ENCODE results near the gene TBC1D9. TPM values are rescaled to one million over a fixed set of nuclear protein-coding genes. Genes with fewer than 3 reads are reported as not detected.

The TBC1D9 gene
- total RNA-seq, 1 donor, result 28.7 TPM

DNA sequence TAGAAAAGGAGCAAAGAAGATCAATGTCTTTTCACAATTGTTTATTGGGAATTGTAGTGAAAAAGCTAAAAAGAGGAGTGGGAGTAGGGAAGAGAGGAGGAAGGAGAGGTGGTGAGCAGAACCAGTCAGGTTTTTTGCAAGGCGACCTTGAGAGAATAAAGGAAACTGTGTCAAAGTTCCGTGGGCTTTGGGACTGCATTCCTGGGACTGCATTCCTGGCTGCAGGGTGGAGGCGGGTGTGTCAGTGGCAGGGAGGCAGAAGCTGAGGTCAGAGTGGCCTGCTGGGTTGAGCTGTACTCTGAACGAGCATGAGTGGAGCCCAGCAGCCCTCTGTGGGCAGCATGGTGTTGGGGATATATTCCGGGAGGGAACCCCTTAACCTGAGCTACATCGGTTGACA lies 120.6 kb downstream of the TBC1D9 start:
- TF ChIP-seq, protein P1, sequence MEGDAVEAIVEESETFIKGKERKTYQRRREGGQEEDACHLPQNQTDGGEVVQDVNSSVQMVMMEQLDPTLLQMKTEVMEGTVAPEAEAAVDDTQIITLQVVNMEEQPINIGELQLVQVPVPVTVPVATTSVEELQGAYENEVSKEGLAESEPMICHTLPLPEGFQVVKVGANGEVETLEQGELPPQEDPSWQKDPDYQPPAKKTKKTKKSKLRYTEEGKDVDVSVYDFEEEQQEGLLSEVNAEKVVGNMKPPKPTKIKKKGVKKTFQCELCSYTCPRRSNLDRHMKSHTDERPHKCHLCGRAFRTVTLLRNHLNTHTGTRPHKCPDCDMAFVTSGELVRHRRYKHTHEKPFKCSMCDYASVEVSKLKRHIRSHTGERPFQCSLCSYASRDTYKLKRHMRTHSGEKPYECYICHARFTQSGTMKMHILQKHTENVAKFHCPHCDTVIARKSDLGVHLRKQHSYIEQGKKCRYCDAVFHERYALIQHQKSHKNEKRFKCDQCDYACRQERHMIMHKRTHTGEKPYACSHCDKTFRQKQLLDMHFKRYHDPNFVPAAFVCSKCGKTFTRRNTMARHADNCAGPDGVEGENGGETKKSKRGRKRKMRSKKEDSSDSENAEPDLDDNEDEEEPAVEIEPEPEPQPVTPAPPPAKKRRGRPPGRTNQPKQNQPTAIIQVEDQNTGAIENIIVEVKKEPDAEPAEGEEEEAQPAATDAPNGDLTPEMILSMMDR (IDR thresholded peaks at IDR 0.05; ENCODE audit: insufficient read depth, low read length), result no peak
- H3K4me3 ChIP-seq (ENCODE audit: low read depth, low read length), result no peak overlapping the region
- peak; percentile 37 for DNase-seq (ENCODE audit: low read depth)

DNA sequence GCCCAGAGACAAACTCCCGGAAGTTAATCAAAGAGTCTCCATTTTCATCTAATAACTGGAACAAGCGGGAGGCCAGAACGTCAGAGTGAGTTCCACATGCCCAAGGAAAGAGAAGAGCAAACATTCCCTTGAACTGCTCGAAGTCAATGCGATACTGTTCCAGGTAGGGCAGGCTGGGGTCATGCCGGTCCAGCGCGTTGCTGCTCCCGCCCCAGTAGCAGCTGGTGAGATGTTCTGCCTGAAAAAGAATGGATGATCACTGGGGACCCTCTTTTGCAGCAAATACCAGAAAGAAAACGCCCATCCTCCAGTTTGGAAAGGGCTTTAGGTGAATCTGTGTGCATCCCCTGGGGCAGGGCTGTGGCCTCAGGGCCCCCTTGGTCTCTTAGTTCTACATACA lies 122.2 kb downstream of the TBC1D9 start:
- TF ChIP-seq, protein P1 (IDR thresholded peaks at IDR 0.05; ENCODE audit: insufficient read depth, low read length), result no peak
- no peak overlapping the region for H3K4me3 ChIP-seq (ENCODE audit: low read depth, low read length)
- no peak for DNase-seq (ENCODE audit: low read depth)

DNA sequence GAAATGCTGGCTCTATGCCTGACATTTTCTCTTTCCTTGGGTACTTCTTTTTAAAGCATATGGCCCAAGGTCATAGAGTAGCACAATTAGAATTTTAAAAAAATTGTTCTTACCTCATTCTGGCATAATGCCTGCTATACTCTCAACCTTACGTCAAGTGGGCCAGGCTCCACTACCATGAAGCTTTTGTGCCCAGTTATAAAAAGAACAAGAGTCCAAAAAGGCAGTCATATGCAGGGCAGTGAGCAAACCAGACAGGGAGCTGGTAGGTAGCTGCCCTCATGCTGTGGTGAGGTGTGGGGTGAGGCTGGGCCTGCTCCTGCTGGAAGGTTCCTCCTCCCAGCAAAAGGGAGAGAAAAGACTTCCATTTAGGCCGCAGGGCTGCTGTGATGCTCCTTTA lies 123.1 kb downstream of the TBC1D9 start:
- no peak for DNase-seq (ENCODE audit: low read depth)
- TF ChIP-seq, protein P1 (IDR thresholded peaks at IDR 0.05; ENCODE audit: insufficient read depth, low read length), result no peak
- H3K4me3 ChIP-seq (ENCODE audit: low read depth, low read length), result no peak overlapping the region

DNA sequence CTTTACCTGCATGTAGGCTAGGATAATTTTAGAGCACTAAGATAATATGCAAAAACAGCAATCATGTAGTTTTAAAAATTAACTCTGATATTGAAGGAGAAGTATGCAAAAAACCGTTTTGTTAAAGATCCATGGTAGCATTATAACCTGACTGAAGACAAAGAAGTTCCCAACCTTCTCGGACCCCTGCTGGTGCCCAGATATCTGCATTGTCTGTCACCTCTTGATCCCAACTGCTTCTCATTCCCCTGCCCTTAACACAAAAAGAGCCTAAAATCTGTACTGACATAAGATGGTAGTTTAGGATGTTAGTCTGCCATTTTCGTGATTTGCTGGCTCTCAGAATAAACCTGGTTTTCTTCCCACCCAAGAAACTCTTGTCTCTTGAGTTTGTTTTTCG lies 125.9 kb downstream of the TBC1D9 start:
- DNase-seq (ENCODE audit: low read depth), result no peak

DNA sequence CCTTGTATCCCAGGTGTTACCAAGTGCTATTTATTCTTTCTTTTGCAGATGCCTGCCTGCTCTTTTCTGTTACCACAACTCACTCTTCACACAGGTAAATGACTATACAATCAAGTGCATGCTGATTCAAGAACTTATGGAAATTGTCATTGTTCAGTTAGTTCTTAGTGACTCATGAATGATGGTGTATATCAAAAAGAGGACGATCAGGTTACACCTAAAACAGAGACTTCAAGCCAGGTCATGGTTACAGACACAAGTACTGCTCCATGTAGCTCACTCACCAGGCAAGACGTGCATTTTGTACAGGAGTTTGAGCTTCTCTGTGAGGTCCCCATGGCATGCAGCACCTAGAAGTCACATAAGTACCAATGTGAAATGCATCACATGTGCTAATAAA lies 128.2 kb downstream of the TBC1D9 start:
- H3K4me3 ChIP-seq (ENCODE audit: low read depth, low read length), result no peak overlapping the region
- DNase-seq (ENCODE audit: low read depth), result no peak
- TF ChIP-seq, protein P1 (IDR thresholded peaks at IDR 0.05; ENCODE audit: insufficient read depth, low read length), result no peak

More for the DNA sequence above, 125.9 kb downstream of the TBC1D9 start:
- no peak overlapping the region for H3K4me3 ChIP-seq (ENCODE audit: low read depth, low read length)
- TF ChIP-seq, protein P1 (IDR thresholded peaks at IDR 0.05; ENCODE audit: insufficient read depth, low read length), result no peak

DNA sequence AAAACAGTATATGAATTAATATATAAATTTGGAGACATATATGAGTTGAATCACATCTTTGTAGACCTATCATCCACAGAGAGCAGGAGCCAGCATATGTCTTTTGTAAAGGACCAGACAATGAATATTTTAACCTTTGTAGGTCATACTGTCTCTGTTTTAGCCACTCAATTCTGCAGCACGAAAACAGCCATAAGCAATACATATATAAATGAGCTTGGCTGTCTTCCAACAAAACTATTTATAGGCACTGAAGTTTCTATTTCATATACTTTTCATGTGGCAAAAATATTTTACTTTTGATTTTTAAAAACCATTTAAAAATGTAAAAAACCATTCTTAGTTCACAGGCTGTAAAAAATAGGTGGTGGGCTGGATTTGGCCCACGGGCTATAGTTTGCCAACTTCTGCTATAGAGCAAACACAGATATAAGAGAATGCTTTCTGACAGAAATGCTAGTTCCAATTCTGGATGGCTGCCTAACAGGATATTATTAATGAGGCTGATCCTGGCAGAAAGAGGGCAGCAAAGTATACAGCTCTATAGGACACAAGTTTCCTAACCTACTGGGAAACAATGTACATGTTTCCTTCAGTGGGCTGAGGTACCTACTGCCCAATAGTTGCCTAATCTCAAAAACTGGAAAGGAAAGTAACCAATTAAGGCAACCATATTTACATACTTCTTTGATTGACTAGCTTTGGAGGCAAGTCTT lies 129.4 kb downstream of the TBC1D9 start:
- TF ChIP-seq, protein P1 (IDR thresholded peaks at IDR 0.05; ENCODE audit: insufficient read depth, low read length), result no peak
- no peak for DNase-seq (ENCODE audit: low read depth)

More for the DNA sequence above, 129.4 kb downstream of the TBC1D9 start:
- H3K4me3 ChIP-seq (ENCODE audit: low read depth, low read length), result no peak overlapping the region

Data from fibroblast of the aortic adventitia (primary cell).